GM19193 (cell line): ENCODE results near the gene METTL22.

ENCODE experiments used
- POLR2A ChIP-seq: IDR thresholded peaks from 4 replicates; pipeline ENCODE4 v1.6.1; 2011; ENCODE audit not compliant: insufficient read depth, insufficient read length; ENCODE audit errors: extremely low read depth

Gene METTL22

GRCh38 chr16:8619671-8620370 is 1.7 kb upstream of the METTL22 start:
- no peak for TF ChIP-seq POLR2A

GRCh38 chr16:8620535-8620934 is 963 bp upstream of the METTL22 start:
- TF ChIP-seq POLR2A: no peak

GRCh38 chr16:8621222-8621571 is 301 bp upstream of the METTL22 start:
- no peak for TF ChIP-seq POLR2A

GRCh38 chr16:8622315-8622656 is 788 bp downstream of the METTL22 start:
- TF ChIP-seq POLR2A: no peak

GRCh38 chr16:8623634-8624033 is 2.1 kb downstream of the METTL22 start:
- no peak for TF ChIP-seq POLR2A

GRCh38 chr16:8625491-8626087 is 4.1 kb downstream of the METTL22 start:
- no peak for TF ChIP-seq POLR2A

- no peak for TF ChIP-seq POLR2A
Observed at GRCh38 chr16:8626946-8627345, 5.4 kb downstream of the METTL22 start.

GRCh38 chr16:8627456-8627855 is 6.0 kb downstream of the METTL22 start:
- no peak for TF ChIP-seq POLR2A

- TF ChIP-seq POLR2A: no peak
Observed at GRCh38 chr16:8628981-8629725, 7.7 kb downstream of the METTL22 start.

- TF ChIP-seq POLR2A: no peak
Observed at GRCh38 chr16:8630255-8630953, 8.9 kb downstream of the METTL22 start.

GRCh38 chr16:8631373-8631772 is 9.9 kb downstream of the METTL22 start:
- no peak for TF ChIP-seq POLR2A

- no peak for TF ChIP-seq POLR2A
Observed at GRCh38 chr16:8631818-8632465, 10.4 kb downstream of the METTL22 start.

GRCh38 chr16:8632675-8633182 is 11.2 kb downstream of the METTL22 start:
- TF ChIP-seq POLR2A: no peak

- no peak for TF ChIP-seq POLR2A
Observed at GRCh38 chr16:8634991-8635736, 13.7 kb downstream of the METTL22 start.

- no peak for TF ChIP-seq POLR2A
Observed at GRCh38 chr16:8639694-8640093, 18.2 kb downstream of the METTL22 start.

GRCh38 chr16:8641671-8642070 is 20.2 kb downstream of the METTL22 start:
- no peak for TF ChIP-seq POLR2A
